ENCODE results near the gene IFI44. TPM values are rescaled to one million over a fixed set of nuclear protein-coding genes. Genes with fewer than 3 reads are reported as not detected.
A peak's percentile ranks its signal among the peaks of the same experiment; 100 is the strongest.

IFI44 gene
- total RNA-seq, 2 experiments from 2014 or later, result 43.1 to 55.4 TPM

- no peak overlapping the region for H3K4me3 Mint-ChIP-seq
- intact Hi-C loops (cut with DNase I, micrococcal nuclease), result no loop called here
- DNase-seq, result no peak
- ATAC-seq, result peak; percentile 83
- no peaks in the 10 kb centered on the region for H3K36me3 Mint-ChIP-seq (ENCODE audit: low read depth)
- H3K9me3 Mint-ChIP-seq (ENCODE audit: low read depth), result no peaks in the 10 kb centered on the region
- CTCF ChIA-PET, result no interaction called here
- peaks cover 12% of the 10 kb centered on the region for H3K27me3 Mint-ChIP-seq
- H3K27ac Mint-ChIP-seq, result no peak overlapping the region
- POLR2A ChIA-PET, result no interaction called here
- H3K4me1 Mint-ChIP-seq, result no peaks in the 10 kb centered on the region
Measured at GRCh38 chr1:78691995-78692747, 42.5 kb downstream of the IFI44 start.

- peaks cover 15% of the 10 kb centered on the region for H3K27me3 Mint-ChIP-seq
- peaks cover 6% of the 10 kb centered on the region for H3K9me3 Mint-ChIP-seq (ENCODE audit: low read depth)
- no peak overlapping the region for H3K27ac Mint-ChIP-seq
- ATAC-seq, result no peak
- H3K4me1 Mint-ChIP-seq, result no peaks in the 10 kb centered on the region
- H3K36me3 Mint-ChIP-seq (ENCODE audit: low read depth), result no peaks in the 10 kb centered on the region
- CTCF ChIA-PET, result interaction anchor here (0.6 to 1.1 kb wide), 2 partner anchors 14 to 227 kb away, joined by 3 to 4 read pairs; no protein-coding TSS in a partner anchor
- intact Hi-C loops (cut with DNase I, micrococcal nuclease), result no loop called here
- POLR2A ChIA-PET, result no interaction called here
- no peak overlapping the region for H3K4me3 Mint-ChIP-seq
- no peak for DNase-seq
Measured at GRCh38 chr1:78699813-78700212, 50.2 kb downstream of the IFI44 start.

- Mint-ChIP-seq H3K27me3 (peaks cover 13% of the 10 kb centered on the region), H3K4me1 (no peaks in the 10 kb centered on the region), H3K27ac (no peak overlapping the region), H3K9me3 (ENCODE audit: low read depth) (peaks cover 6% of the 10 kb centered on the region), H3K4me3 (no peak overlapping the region), H3K36me3 (ENCODE audit: low read depth) (no peaks in the 10 kb centered on the region)
- ChIA-PET POLR2A (no interaction called here), CTCF (no interaction called here)
- no peak for ATAC-seq
- DNase-seq, result no peak
- intact Hi-C loops (cut with DNase I, micrococcal nuclease), result no loop called here
Measured at GRCh38 chr1:78702426-78702825, 52.8 kb downstream of the IFI44 start.

- Mint-ChIP-seq H3K36me3 (ENCODE audit: low read depth) (no peaks in the 10 kb centered on the region), H3K9me3 (ENCODE audit: low read depth) (peaks cover 6% of the 10 kb centered on the region), H3K4me3 (no peak overlapping the region), H3K27me3 (peaks cover 11% of the 10 kb centered on the region), H3K27ac (no peak overlapping the region), H3K4me1 (no peaks in the 10 kb centered on the region)
- DNase-seq (no peak), ATAC-seq (no peak)
- ChIA-PET CTCF (no interaction called here), POLR2A (no interaction called here)
- intact Hi-C loops (cut with DNase I, micrococcal nuclease), result no loop called here
Measured at GRCh38 chr1:78703806-78704205, 54.2 kb downstream of the IFI44 start.

- Mint-ChIP-seq H3K9me3 (ENCODE audit: low read depth) (no peaks in the 10 kb centered on the region), H3K36me3 (ENCODE audit: low read depth) (no peaks in the 10 kb centered on the region), H3K4me3 (no peak overlapping the region), H3K27ac (no peak overlapping the region), H3K4me1 (no peaks in the 10 kb centered on the region), H3K27me3 (peaks cover 5% of the 10 kb centered on the region)
- ATAC-seq, result no peak
- CTCF ChIA-PET, result interaction anchor here (1.4 kb wide), 1 partner anchor 8 kb away, joined by 7 read pairs; no protein-coding TSS in a partner anchor
- POLR2A ChIA-PET, result no interaction called here
- no peak for DNase-seq
- intact Hi-C loops (cut with DNase I, micrococcal nuclease), result no loop called here
Measured at GRCh38 chr1:78712467-78713051, 62.9 kb downstream of the IFI44 start.

- intact Hi-C loops (cut with DNase I, micrococcal nuclease), result no loop called here
- ATAC-seq, result no peak
- CTCF ChIA-PET, result interaction anchor here (1.1 to 1.4 kb wide), 2 partner anchors 8 to 13 kb away, joined by 4 to 7 read pairs; no protein-coding TSS in a partner anchor
- Mint-ChIP-seq H3K36me3 (ENCODE audit: low read depth) (no peaks in the 10 kb centered on the region), H3K27ac (no peak overlapping the region), H3K9me3 (ENCODE audit: low read depth) (no peaks in the 10 kb centered on the region), H3K27me3 (peaks cover 5% of the 10 kb centered on the region), H3K4me3 (no peak overlapping the region), H3K4me1 (no peaks in the 10 kb centered on the region)
- POLR2A ChIA-PET, result no interaction called here
- no peak for DNase-seq
Measured at GRCh38 chr1:78713297-78713696, 63.7 kb downstream of the IFI44 start.

Other genes starting within 250 kb of the IFI44 start
- gene PTGFR, start 158.9 kb upstream of the IFI44 start, total RNA-seq, result not detected
- gene IFI44L, start 29.4 kb upstream of the IFI44 start, total RNA-seq, result 10 to 100 TPM; 52.1 to 55.5 TPM